Limb (tissue), 2 donors: ENCODE results near the gene ANKRD10.

Experiments
- DNase-seq, 2 donors: peaks; one replicate each; pipeline ENCODE4 v3.0.0-alpha.2; 2016; ENCODE audit errors: extremely low spot score in 2 of 2

The ANKRD10 gene

GRCh38 chr13:110944968-110945927 is 30.4 kb upstream of the ANKRD10 start:
- no peak for DNase-seq

GRCh38 chr13:110944121-110944967 is 29.5 kb upstream of the ANKRD10 start:
- no peak for DNase-seq

- DNase-seq: no peak
Measured at GRCh38 chr13:110942248-110942981, 27.5 kb upstream of the ANKRD10 start.

- no peak for DNase-seq
Measured at GRCh38 chr13:110938662-110939421, 24.0 kb upstream of the ANKRD10 start.

GRCh38 chr13:110937511-110938285 is 22.8 kb upstream of the ANKRD10 start:
- DNase-seq: no peak

GRCh38 chr13:110936519-110936918 is 21.6 kb upstream of the ANKRD10 start:
- DNase-seq: no peak

- DNase-seq: no peak
Measured at GRCh38 chr13:110932588-110932987, 17.7 kb upstream of the ANKRD10 start.

- DNase-seq: no peak
Measured at GRCh38 chr13:110929104-110929777, 14.4 kb upstream of the ANKRD10 start.

- DNase-seq: peak; percentile 13 to 53
Measured at GRCh38 chr13:110925023-110925612, 10.2 kb upstream of the ANKRD10 start.

GRCh38 chr13:110924639-110924934 is 9.7 kb upstream of the ANKRD10 start:
- no peak for DNase-seq

GRCh38 chr13:110923777-110924638 is 9.1 kb upstream of the ANKRD10 start:
- no peak for DNase-seq

GRCh38 chr13:110923086-110923485 is 8.2 kb upstream of the ANKRD10 start:
- no peak for DNase-seq

GRCh38 chr13:110922506-110922905 is 7.6 kb upstream of the ANKRD10 start:
- no peak for DNase-seq

- DNase-seq: no peak
Measured at GRCh38 chr13:110921695-110922094, 6.8 kb upstream of the ANKRD10 start.

- no peak for DNase-seq
Measured at GRCh38 chr13:110921209-110921608, 6.3 kb upstream of the ANKRD10 start.

- DNase-seq: no peak
Measured at GRCh38 chr13:110920038-110920437, 5.2 kb upstream of the ANKRD10 start.

- DNase-seq: no peak
Measured at GRCh38 chr13:110916301-110917142, 1.7 kb upstream of the ANKRD10 start.

- DNase-seq: no peak
Measured at GRCh38 chr13:110915874-110916206, 971 bp upstream of the ANKRD10 start.
